Mucosa of gallbladder (tissue), 1 donor: Measurements from ENCODE around the gene ANKRD22. TPM values are rescaled to one million over a fixed set of nuclear protein-coding genes. Genes with fewer than 3 reads are reported as not detected.
A peak's percentile ranks its signal among the peaks of the same experiment; 100 is the strongest.

ENCODE experiments used
- DNase-seq: peaks from one replicate; pipeline ENCODE4 v3.0.0-alpha.2; 2020; ENCODE audit warnings: low spot score
- total RNA-seq: library from RNA; stranded (reverse); gene quantifications from one replicate; pipeline ENCODE4 v1.2.1, GENCODE V29; 2021
- donor health status: DM: no; HTN: no; CAD: no.

ANKRD22 gene
- total RNA-seq, 1 donor from 2014 or later = 11.6 TPM

- no peak for DNase-seq
These were observed 51.2 kb downstream of the ANKRD22 start for GRCh38 chr10:88800152-88801125.

DNA sequence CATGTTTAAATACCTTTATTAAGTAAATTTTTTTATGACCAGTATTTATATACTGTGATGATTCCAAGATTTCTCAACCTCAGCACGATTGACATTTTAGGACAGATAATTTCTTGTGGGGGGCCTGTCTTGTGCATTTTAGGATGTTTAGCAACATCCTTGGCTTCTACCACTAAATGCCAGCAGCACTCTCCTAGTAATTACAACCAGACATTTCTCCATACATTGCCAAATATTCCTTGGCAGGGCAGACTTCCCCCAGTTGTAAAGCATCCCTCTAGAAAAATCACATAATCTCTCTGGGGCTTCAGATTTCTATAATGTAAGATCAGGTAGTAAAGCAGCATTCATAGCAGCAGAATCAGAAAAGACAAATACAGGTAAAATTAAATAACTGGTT, 56.9 kb downstream of the ANKRD22 start:
- no peak for DNase-seq

DNA sequence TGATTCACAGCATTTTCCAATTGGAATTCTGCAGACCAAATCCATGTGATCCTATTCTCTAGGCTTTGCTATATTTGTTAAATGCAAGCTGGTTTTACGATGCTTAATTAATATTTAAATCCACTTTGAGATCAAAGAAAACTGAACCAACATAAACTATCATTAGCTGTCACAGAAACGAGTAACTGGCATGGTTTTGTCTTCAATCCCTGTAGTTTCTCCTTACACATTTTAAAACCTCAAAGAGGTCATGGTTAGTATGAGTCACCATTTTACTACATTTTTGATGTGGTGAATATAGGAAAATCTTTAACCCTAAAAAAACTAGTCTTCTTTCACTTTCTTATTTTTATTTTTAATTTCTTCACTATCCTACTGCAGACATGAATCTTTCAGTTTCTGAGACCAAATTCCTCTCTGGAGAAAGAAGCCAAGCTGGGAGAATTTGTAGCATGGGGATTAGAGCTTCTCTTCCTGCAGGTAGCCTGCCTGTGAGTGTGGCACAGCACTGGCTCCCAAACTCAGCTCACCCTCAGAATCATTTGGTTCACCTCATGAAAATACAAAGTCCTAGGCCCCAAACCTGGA, 57.8 kb downstream of the ANKRD22 start:
- no peak for DNase-seq

- DNase-seq = peak; percentile 22
These were observed 59.0 kb downstream of the ANKRD22 start for GRCh38 chr10:88792661-88793060.

DNA sequence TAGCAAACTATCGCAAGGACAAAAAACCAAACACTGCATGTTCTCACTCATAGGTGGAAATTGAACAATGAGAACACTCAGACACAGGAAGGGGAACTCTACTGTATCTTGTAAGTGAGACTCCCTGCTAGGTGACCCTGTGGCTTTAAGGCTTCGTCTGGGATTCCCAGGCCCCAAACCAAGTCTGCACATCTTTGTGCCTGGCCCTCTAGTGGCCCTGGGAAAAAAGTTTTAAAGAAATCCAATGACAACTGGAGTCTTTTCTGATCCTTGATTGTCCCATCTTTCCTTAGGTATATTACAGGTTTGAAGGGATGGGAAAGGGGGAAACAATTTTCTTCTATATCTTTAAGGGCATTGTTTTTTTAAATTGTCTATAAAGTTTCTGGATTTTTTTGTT, 59.7 kb downstream of the ANKRD22 start:
- DNase-seq = no peak

- no peak for DNase-seq
These were observed 62.7 kb downstream of the ANKRD22 start for GRCh38 chr10:88788924-88789323.

DNA sequence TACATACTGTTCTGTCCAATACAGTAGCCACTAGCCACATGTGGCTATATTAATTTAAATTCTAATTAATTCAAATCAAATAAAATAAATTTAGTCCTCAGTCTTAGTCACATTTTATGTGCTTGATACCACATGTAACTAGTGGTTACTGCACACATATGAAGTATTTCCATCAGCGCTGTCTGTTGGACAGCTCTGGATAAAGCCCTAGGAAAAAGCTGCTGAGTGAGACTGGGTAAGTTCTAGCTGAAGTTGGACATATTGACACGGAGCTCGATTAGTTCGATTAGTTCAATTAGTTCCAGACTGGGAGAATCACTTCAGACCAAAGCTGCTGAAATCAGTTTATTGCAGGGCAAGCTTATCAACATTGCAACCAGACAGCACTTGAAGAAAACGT, 64.2 kb downstream of the ANKRD22 start:
- DNase-seq = no peak

DNA sequence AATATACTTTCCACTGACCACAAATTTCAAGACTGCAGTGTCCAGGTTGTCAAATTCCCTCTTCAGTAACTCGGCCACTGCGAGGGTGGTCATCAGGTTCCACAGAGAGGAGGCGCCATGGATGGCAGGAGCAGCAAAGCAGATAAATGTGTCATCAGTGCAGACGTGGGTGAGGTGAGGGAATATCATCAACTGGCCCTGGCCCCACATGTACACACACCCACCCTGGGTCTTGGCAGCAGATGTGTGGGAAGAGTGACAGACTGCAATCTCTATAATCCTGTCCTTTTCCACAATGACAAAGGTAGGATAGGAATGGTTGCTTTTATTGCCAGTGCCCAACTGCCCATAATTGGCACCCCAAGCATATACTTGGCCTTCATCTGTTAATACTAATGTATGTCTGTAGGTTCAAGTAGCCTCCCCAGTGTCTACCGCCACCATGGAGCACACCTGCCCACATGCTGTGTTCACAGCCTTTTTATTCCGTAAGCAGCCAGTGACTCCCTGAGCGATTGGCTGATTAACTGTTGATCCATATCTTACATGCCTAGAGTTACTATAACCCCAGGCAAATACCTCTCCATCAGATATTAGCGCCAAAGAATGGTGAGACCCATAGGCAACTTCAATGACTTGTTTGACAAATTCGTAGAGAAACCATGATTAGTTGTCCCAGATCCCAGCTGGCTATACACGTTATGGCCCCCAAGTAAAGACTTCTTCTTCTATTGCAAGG, 65.4 kb downstream of the ANKRD22 start:
- DNase-seq = no peak

GRCh38 chr10:88783724-88784123, 67.9 kb downstream of the ANKRD22 start:
- no peak for DNase-seq

GRCh38 chr10:88782222-88782621, 69.4 kb downstream of the ANKRD22 start:
- DNase-seq = no peak

DNA sequence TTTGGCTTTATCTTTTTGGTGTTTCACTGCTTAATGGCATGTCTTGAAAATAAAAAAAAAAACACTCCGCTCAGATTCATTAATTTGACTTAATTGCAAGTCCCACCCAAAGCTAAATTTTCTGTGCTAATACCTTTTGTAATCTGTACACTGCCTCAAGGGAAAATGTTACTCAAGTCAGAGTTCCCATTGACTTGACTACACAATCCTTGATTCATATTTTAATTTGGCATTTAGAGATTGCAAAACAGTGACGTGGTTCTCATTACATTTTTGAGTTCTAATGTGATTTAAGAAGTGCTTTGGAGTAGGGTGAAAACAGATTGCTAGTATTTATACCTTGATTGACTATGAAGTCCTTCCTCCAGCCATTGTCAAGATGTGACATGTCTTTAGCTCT, 70.4 kb downstream of the ANKRD22 start:
- DNase-seq = no peak

Other genes with a start within 250 kb of the ANKRD22 start
- gene LIPF, start 187.4 kb downstream of the ANKRD22 start, total RNA-seq = not detected
- gene LIPK, start 145.6 kb downstream of the ANKRD22 start, total RNA-seq = not detected
- not detected for gene LIPN, start 91.8 kb downstream of the ANKRD22 start, total RNA-seq
- not detected for gene LIPM, start 49.1 kb downstream of the ANKRD22 start, total RNA-seq
- 6.8 TPM for gene STAMBPL1, start 28.4 kb upstream of the ANKRD22 start, total RNA-seq
- 2,259 TPM for gene ACTA2, start 100.9 kb upstream of the ANKRD22 start, total RNA-seq
- gene FAS, start 139.0 kb upstream of the ANKRD22 start, total RNA-seq = 18.8 TPM